Ovary (tissue), 9 donors: Measurements from ENCODE around the gene DAAM2. TPM values are rescaled to one million over a fixed set of nuclear protein-coding genes. Genes with fewer than 3 reads are reported as not detected.

Source experiments
- DNase-seq, 5 donors: peaks; one replicate each; pipeline ENCODE4 v3.0.0-alpha.2; 2019 to 2020
- H3K27ac ChIP-seq, 2 donors: fragments of 200-600 bp; one replicate each; pipeline versions ENCODE4 v1.5.1 to v1.8.0; 2019 to 2022
- H3K27me3 ChIP-seq: fragments of 200-600 bp; one replicate; pipeline ENCODE4 v1.8.0; 2022
- H3K36me3 ChIP-seq: fragments of 200-600 bp; sonication (generic); one replicate; pipeline ENCODE4 v1.5.1; 2019
- H3K4me1 ChIP-seq: one replicate; pipeline ENCODE4 v1.8.1; 2013; ENCODE audit warnings: mild to moderate bottlenecking, moderate library complexity; ENCODE audit not compliant: insufficient read depth
- H3K4me3 ChIP-seq: fragments of 200-600 bp; sonication (generic); one replicate; pipeline ENCODE4 v1.5.1; 2017
- H3K9me3 ChIP-seq, 2 donors: fragments of 200-600 bp in 1 of 2; sonication (generic) in 1 of 2; one replicate each; pipeline versions ENCODE4 v1.5.1 to v1.8.1; 2013 to 2019; ENCODE audit warnings: mild to moderate bottlenecking in 1 of 2, moderate library complexity in 1 of 2
- CTCF ChIP-seq, 3 donors: fragments of 450-650 bp in 2 of 3; fragments of 200-600 bp in 1 of 3; IDR thresholded peaks; one replicate each; pipeline versions ENCODE4 v1.5.1 to v1.8.0; 2016 to 2022; ENCODE audit warnings: antibody characterized with exemption in 3 of 3, mild to moderate bottlenecking in 1 of 3
- EP300 ChIP-seq: sonication (generic); formaldehyde crosslinking; IDR thresholded peaks from one replicate; pipeline ENCODE4 v1.6.1; 2017; ENCODE audit warnings: antibody characterized with exemption
- POLR2A ChIP-seq: fragments of 450-650 bp; IDR thresholded peaks from one replicate; pipeline ENCODE4 v1.6.1; 2017; ENCODE audit warnings: antibody characterized with exemption, mild to moderate bottlenecking, moderate library complexity
- WGBS, 3 donors: extraction: QIAGEN DNeasy Blood & Tissue Kit in 1 of 3; methylation state at CpG; one replicate each; pipeline versions ENCODE4 v1.1.5 to v1.1.7; 2013 to 2017; 5-methylcytosine and 5-hydroxymethylcytosine counted together
- intact Hi-C, 4 donors: fragments of 100-400 bp; cut with DNase I; formaldehyde crosslinking; loops; one replicate each; pipeline versions ENCODE4 v1.11.0 to v1.15.1; 2022 to 2023
- polyA plus RNA-seq, 2 donors: library from polyadenylated mRNA; stranded (reverse); fragments of 200-250 nt in 1 of 2; fragments of 350-450 nt in 1 of 2; fragmentation: Illumina TruSeq in 1 of 2; extraction: RNeasy Lipid Tissue Mini Kit (QIAGEN cat#74804) in 1 of 2; gene quantifications; one replicate each; pipeline ENCODE4 v1.2.3, GENCODE V29; 2013 to 2014
- total RNA-seq, 7 donors: library from RNA; depleted of rRNA in 2 of 7; stranded (reverse); fragments of >200 nt in 2 of 7; fragmentation: NEBNext Ultra II Directional in 3 of 7; extraction: Animal tissue kit (Norgen Biotek cat#: 25700) in 3 of 7; gene quantifications; one replicate each; pipeline versions ENCODE4 v1.1.0 to v1.2.4, GENCODE V29; 2016 to 2023
- donor health status: DM: no; HTN: no; CAD: no; lungs with moderate emphysema.
- donor health status: DM: no; HTN: no; CAD: no.
- donor health status: Bipolar disorder and iron deficiency.
- donor health status: DM: yes; HTN: yes; CAD: no.
- donor health status: DM: no; HTN: no; CAD: no.
- donor health status: DM: yes; HTN: yes; CAD: no.

Gene DAAM2
- total and polyA plus RNA-seq, 9 donors: 8.5 to 27.8 (median 18.5) TPM

GRCh38 chr6:39797751-39798150, 5.6 kb downstream of the DAAM2 start:
- H3K36me3 ChIP-seq: no peaks in the 10 kb centered on the region
- DNase-seq: no peak
- WGBS, 3 donors: 89 to 98% (median 98%) methylated on average over 2 of the region's 2 CpGs
- no peaks in the 10 kb centered on the region for H3K9me3 ChIP-seq
- TF ChIP-seq POLR2A: no peak
- no peak for TF ChIP-seq EP300
- TF ChIP-seq CTCF (IDR thresholded peaks at IDR 0.05): no peak
- H3K27ac ChIP-seq: no peak overlapping the region
- H3K4me1 ChIP-seq: peaks cover 5% of the 10 kb centered on the region
- H3K4me3 ChIP-seq: no peak overlapping the region
- H3K27me3 ChIP-seq: no peaks in the 10 kb centered on the region
- intact Hi-C loops: no loop called here

GRCh38 chr6:39800034-39801032, 8.2 kb downstream of the DAAM2 start:
- WGBS, 3 donors: 92 to 96% (median 94%) methylated on average over 10 of the region's 10 CpGs
- no peaks in the 10 kb centered on the region for H3K27me3 ChIP-seq

GRCh38 chr6:39801456-39802251, 9.5 kb downstream of the DAAM2 start:
- TF ChIP-seq CTCF (IDR thresholded peaks at IDR 0.05): no peak
- TF ChIP-seq EP300: no peak
- TF ChIP-seq POLR2A: no peak
- intact Hi-C loops: no loop called here
- H3K27me3 ChIP-seq: no peaks in the 10 kb centered on the region
- no peak for DNase-seq
- H3K4me1 ChIP-seq: peaks cover 10% of the 10 kb centered on the region
- WGBS, 3 donors: 27 to 35% (median 33%) methylated on average over 11 of the region's 11 CpGs
- H3K9me3 ChIP-seq: no peaks in the 10 kb centered on the region
- no peaks in the 10 kb centered on the region for H3K36me3 ChIP-seq
- H3K4me3 ChIP-seq: no peak overlapping the region
- peak overlapping the region in 1 of 2 donors; percentile 26 for H3K27ac ChIP-seq

More at GRCh38 chr6:39800034-39801032, 8.2 kb downstream of the DAAM2 start:
- H3K4me1 ChIP-seq: peaks cover 10% of the 10 kb centered on the region
- TF ChIP-seq CTCF (IDR thresholded peaks at IDR 0.05): peak in 1 of 3 donors; percentile 9
- TF ChIP-seq EP300: no peak
- H3K36me3 ChIP-seq: no peaks in the 10 kb centered on the region
- H3K9me3 ChIP-seq: no peaks in the 10 kb centered on the region
- intact Hi-C loops: no loop called here
- no peak for DNase-seq
- H3K4me3 ChIP-seq: no peak overlapping the region
- H3K27ac ChIP-seq: no peak overlapping the region

- no peak overlapping the region for H3K4me3 ChIP-seq
- H3K27me3 ChIP-seq: no peaks in the 10 kb centered on the region
- no peak for DNase-seq
- no peak overlapping the region for H3K27ac ChIP-seq
- no peak for TF ChIP-seq CTCF (IDR thresholded peaks at IDR 0.05)
- TF ChIP-seq POLR2A: no peak
- no peak for TF ChIP-seq EP300
- H3K4me1 ChIP-seq: peaks cover 12% of the 10 kb centered on the region
- no peaks in the 10 kb centered on the region for H3K9me3 ChIP-seq
- WGBS, 3 donors: 11 to 25% (median 11%) methylated on average over 3 of the region's 3 CpGs
- no peaks in the 10 kb centered on the region for H3K36me3 ChIP-seq
- intact Hi-C loops: no loop called here
Measured at GRCh38 chr6:39803872-39804271, 11.7 kb downstream of the DAAM2 start.
